Dedifferentiated amniotic fluid mesenchymal stem cell (primary cell): ENCODE measurements around the gene VCL.
"Not testable (repeated sequence)": the region's sequence is repeated elsewhere in the genome, so short reads cannot be mapped to it uniquely, and the experiment has no call there.

Experiments used
- DNase-seq: peaks from one replicate; pipeline ENCODE4 v3.0.0-alpha.2; 2016; ENCODE audit errors: extremely low spot score

Gene VCL

GRCh38 chr10:73997787-73998622 lies at the start of gene VCL:
TSS of gene VCL (plus strand) at chr10:73998116. CDS start at chr10:73998208, 92 bp downstream.
- peak; percentile 95 for DNase-seq

- DNase-seq: no peak
Measured at GRCh38 chr10:73948947-73949633, 48.8 kb upstream of the VCL start.

DNA sequence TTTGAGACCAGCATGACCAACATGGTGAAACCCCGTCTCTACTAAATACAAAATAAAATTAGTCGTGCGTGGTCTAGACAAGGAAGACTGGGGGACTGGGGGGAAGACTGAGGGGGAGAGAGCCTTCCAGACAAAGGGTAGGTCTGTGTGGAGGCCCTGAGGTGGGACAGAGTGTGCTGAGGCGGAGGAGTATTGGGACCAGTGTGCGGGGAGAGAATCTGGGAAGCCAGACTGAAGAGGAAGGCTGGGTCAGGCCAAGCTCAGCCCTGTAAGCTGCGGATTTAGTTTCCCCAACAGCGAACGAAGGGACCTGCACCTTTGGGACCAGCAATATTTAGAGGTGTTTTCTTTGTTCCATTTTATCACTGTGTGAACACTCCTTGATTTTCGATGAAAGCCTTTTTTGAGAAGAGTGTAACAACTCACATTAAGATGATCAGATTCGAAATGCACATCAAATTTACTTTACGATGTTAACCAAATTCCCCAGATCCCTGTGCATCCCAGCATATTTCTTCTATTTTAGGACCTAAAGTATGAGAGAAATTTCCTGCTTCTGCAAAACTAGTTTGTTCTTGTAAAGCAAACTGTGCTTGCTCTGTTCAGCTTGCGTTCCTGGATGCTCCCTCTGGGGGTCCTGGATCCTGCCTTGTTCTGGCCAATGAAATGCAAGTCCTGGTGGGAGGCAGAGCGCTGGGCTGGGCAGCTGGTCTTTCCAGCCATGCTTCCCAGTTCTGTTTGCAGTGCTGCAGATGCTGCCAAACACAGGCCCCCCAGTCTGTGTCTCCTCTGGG lies 47.6 kb upstream of the VCL start:
- no peak for DNase-seq

DNA sequence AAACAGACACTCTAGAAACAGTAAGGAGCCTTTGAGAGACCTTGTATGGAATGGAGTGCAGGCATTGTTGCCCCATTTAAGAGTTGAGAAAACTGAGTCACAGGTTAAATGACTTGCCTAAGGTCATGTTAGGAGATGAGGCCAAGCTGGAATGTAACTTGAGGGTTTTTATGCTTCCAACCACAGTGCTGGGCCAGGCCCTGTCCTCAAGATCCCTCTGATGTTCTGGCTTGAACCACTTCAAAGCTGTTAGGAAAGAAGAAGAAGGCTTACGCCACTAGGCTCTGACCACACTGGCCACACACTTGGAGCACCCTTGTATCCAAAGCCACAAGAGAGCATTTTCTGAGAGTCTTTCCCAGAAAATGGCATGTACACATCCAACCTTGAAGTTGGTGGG lies 44.3 kb upstream of the VCL start:
- DNase-seq: no peak

DNA sequence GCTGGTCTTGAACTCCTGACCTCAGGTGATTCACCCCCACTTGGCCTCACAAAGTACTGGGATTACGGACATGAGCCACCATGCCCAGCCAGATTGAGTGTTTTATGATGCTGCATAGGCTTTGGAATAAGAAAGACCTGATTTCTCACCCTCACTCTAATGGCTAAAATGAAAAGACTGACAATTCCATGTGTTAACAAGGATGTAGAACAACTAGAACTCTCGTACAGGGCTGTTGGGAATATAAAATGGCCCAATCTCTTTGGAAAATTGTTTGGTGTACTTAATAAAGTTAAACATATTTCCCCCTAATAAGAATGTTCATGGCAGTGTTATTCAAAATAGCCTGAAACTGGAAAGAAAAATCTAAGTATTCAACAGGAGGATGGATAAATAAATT lies 43.2 kb upstream of the VCL start:
- DNase-seq: no peak

DNA sequence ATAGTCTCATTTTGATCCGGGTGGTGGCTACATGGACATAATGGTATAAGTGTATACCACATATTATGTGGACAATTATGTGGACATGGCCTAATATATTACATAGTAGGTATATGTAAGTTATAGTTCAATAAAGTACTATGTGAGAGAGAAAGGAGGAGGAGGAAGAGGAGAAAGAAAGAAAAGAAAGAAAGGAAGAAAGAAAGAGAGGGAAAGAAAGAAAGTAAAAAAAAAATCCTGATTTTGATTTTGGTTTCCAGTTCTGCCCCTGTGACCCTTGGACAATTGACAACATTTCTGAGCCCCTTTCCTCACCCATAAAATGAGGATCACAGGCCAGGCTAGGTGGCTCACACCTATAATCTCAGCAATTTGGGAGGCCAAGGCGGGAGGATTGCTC lies 42.2 kb upstream of the VCL start:
- DNase-seq: no peak

DNA sequence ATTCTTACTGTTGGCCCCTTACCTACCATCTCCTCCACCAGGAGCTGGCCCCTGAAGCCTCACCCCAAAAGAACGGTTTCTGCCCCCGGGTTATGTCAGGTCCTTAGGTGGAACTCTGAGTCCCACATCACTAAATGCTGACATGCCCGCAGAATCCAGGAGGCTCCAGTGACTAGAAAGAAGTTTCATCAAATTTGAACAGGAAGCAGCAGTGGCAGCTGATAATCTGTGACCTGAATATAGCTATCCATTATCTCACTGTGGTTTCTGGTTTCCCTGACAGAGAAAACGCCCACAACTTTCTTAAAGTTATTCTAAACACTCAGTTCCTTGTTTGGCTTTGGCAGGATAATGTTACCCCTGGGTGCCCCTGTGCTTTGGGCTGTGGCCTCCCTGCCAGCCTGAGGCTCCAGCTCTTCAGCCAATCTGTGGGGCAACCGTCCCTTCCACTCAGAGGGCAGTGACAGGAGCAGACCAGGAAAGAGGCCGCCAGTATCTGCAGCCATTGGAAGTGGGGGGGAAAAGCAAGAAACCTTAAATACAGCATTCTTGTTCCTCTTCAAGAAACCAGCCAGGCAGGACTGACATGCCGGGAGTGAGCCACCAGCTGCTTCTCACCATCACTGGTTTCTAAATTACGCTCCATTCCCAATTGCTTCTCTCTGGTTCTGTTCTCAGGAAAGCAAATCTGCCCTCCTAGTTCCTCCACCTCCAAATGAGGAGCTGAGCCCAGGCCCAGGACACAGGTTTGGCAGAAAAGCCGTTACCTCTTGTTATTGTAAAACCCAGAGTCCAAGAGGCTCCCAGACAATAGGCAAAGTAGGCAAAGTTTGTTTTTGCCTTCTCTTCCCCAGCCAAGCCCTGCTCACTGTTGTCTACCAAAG lies 41.2 kb upstream of the VCL start:
- DNase-seq: peak; percentile 76

DNA sequence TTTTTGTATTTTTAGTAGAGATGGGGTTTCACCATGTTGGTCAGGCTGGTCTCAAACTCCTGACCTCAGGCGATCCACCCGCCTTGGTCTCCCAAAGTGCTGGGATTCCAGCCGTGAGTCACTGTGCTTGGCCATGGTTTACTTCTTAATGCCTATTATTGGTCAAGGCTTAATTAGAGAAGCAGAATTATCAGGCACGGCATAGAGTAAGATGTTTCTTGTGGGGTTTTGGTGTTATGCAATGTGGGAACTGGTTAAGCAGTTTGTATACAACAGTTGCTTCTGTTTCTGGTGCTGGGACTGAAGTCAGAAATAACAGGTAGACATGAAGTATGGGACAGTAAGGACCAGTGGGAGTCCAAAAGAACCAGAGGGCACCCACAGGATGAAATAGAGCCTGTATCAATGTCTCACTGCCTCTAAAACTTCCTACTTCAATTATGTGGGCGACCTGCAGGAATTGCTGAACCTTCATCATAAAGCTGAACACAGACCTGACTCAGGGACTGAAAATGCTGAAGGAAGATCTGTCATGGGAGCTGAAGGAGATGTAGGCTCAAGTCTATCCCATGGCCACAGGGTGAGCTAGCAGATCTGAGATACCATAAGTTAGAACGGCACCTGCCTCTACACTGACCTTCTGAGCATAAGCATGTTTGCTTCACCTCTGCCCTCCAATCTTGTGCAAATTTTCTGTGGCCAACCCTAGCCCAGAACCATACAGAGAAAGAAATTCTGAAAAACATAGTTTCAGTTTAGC lies 38.3 kb upstream of the VCL start:
- DNase-seq: no peak

DNA sequence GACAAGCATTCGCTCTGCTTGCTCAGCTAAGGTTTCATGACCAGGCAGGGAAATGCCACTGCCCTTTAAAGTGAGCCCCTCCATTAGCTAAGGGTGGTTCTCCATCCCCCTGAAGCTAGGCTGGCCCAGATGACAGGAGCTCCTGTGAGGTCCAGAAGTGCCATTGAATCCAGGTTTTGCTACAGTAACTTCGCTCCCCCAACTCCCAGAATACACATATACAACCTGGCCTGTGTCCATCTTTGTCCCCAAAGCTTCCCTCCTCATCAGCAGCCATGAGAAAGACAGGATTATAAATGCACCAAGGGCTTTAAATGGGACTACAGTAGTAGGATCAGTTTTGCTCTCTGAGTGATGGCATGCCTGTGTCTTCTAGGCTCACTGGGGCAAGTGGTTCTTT lies 35.5 kb upstream of the VCL start:
- DNase-seq: no peak

DNA sequence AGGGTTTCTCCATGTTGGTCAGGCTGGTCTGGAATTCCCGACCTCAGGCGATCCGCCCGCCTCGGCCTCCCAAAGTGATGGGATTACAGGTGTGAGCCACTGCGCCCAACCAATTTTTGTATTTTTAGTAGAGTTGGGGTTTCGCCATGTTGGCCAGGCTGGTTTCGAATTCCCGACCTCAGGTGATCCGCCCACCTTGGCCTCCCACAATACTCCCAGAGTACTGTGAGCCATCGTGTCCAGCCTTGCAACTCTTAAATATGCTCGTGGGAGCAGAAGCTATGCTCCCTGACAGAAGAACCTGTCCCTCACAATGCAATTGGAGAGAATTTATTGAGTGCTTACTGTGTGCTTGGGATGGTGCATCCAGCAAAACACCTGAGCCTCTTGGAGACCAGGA lies 34.4 kb upstream of the VCL start:
- DNase-seq: not testable (repeated sequence)

DNA sequence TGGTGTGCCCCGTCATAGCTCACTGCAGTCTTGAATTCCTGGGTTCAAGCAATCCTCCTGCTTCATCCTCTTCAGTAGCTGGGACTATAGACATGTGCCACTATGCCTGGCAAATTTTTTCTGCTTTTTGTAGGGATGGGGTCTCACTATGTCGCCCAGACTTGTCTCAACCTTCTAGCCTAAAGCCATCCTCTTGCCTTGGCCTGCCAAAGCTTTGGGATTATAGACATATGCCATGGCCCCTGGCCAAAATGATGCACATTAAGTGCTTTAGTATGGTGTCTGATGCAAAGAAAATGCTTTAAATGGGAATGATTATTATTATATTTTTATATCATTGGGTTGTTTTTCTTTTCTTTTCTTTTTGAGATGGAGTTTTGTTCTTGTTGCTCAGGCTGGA lies 33.2 kb upstream of the VCL start:
- DNase-seq: no peak

- not testable (repeated sequence) for DNase-seq
Measured at GRCh38 chr10:73965267-73965889, 32.5 kb upstream of the VCL start.

- peak; percentile 99 for DNase-seq
Measured at GRCh38 chr10:73965890-73966768, 31.8 kb upstream of the VCL start.

DNA sequence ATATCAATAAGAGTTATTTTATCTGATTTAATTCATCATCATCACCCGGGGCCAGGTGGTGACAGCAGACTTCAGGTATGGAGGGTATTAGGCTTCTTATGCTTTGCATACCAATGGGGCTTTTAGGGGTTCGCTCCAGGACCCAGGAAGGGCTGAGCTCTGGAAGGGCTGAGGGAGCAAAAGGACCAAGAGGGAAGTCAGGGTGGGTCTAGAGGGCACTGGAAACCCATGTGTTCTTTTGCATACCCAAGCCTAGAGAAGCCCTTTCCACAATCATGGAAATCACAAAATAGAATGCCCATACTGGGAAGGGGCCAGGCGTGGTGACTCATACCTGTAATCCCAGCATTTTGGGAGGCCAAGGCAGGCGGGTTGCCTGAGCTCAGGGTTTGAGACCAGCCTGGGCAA lies 30.9 kb upstream of the VCL start:
- DNase-seq: no peak

- DNase-seq: no peak
Measured at GRCh38 chr10:73967544-73967943, 30.4 kb upstream of the VCL start.

GRCh38 chr10:73968098-73968521 lies 29.8 kb upstream of the VCL start:
- DNase-seq: no peak

GRCh38 chr10:73969224-73969841 lies 28.6 kb upstream of the VCL start:
- no peak for DNase-seq

DNA sequence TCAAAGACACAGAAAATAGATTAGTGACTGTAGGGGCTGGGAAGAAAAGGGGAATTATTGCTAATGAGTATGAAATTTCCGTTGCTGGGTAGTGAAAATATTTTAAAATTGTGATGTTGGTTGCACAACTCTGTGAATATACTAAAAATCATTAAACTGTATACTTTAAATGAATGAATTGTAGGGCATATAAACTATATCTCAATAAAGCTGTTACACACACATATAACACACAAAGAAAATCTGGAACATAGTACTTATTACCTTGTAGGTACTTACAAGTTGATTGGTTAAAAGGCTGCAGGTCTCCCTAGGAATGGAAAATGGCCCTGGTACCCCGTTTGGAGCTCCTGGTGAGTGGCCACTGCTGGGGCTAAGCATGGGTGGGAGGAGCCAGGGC lies 27.1 kb upstream of the VCL start:
- DNase-seq: no peak
